ENCODE results near the gene SORCS2.

Gene SORCS2

GRCh38 chr4:7648544-7649395 lies 456.4 kb downstream of the SORCS2 start:
- no peak for DNase-seq

- no peak for DNase-seq
These were observed 457.0 kb downstream of the SORCS2 start for GRCh38 chr4:7649411-7649740.

GRCh38 chr4:7649741-7650531 lies 457.6 kb downstream of the SORCS2 start:
- DNase-seq, result peak; percentile 98

- DNase-seq, result peak; percentile 76
These were observed 458.5 kb downstream of the SORCS2 start for GRCh38 chr4:7650606-7651385.

GRCh38 chr4:7651461-7651921 lies 459.2 kb downstream of the SORCS2 start:
- DNase-seq, result no peak

- DNase-seq, result no peak
These were observed 459.7 kb downstream of the SORCS2 start for GRCh38 chr4:7652006-7652405.

- peak; percentile 53 for DNase-seq
These were observed 460.1 kb downstream of the SORCS2 start for GRCh38 chr4:7652451-7652881.

- no peak for DNase-seq
These were observed 460.6 kb downstream of the SORCS2 start for GRCh38 chr4:7652906-7653305.

GRCh38 chr4:7653510-7654369 lies 461.4 kb downstream of the SORCS2 start:
- DNase-seq, result no peak

GRCh38 chr4:7654550-7655445 lies 462.5 kb downstream of the SORCS2 start:
- no peak for DNase-seq

GRCh38 chr4:7655511-7656243 lies 463.3 kb downstream of the SORCS2 start:
- peak; percentile 85 for DNase-seq

- no peak for DNase-seq
These were observed 464.0 kb downstream of the SORCS2 start for GRCh38 chr4:7656244-7656800.

GRCh38 chr4:7657545-7658297 lies 465.4 kb downstream of the SORCS2 start:
- no peak for DNase-seq

GRCh38 chr4:7658341-7659204 lies 466.2 kb downstream of the SORCS2 start:
- DNase-seq, result no peak

- DNase-seq, result no peak
These were observed 467.3 kb downstream of the SORCS2 start for GRCh38 chr4:7659429-7660175.

- DNase-seq, result no peak
These were observed 468.1 kb downstream of the SORCS2 start for GRCh38 chr4:7660176-7661039.

All from GDM1 (cell line).